ENCODE measurements around the gene ZNF747.

The ZNF747 gene

GRCh38 chr16:30534368-30535105 is at the start of gene ZNF747:
ZNF747 (minus strand) TSS chr16:30534858; CDS start chr16:30534679, 179 bp downstream.
- peak; percentile 83 for DNase-seq

DNA sequence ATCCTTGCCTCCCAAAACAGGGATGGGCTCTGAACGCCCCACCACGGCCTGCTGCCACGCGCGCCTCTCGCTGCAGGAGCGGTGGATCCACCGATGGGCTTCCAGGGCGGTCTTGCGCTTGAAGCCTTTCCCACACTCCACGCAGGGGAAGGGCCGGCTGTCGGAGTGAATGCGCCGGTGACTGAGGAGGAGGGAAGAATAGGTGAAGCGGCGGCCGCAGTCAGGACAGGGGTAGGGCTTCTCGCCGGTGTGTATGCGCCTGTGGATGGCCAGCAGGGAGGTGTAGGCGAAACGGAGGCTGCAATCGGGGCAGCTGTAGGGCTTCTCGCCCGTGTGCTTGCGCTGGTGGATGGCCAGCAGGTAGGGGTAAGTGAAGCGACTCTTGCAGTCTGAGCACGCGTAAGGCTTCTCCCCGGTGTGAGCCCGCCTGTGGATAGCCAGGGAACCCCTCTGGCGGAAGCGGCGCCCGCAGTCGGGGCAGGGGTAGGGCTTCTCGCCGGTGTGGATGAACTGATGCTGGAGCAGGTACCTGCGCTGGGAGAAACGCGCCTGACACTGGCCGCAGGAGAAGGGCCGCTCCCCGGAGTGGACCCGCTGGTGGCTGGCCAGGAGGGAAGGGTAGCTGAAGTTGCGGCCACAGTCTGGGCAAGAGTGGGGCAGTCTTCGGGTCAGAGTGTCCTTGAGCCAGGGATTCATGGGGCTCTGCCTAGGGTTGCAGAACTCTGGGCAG is 48.1 kb upstream of the ZNF747 start:
- no peak for DNase-seq

DNA sequence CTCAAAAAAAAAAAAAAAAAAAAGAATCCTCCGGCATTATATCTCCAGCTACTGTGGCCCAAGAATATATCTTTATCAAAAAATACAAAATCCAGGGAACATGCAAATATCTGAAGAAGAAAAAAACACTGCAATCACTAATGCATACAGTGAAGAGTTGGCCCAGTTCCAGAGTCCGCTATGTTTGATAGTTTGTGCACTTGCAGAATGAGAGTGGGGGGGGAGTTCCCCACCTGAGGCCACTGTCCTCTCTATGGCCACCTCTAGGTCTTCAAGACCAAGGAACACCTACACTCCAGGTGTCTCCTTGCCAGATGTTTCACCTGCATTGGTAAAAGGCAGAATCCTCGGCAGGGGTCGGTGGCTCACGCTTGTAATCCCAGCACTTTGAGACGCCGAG is 46.8 kb upstream of the ZNF747 start:
- no peak for DNase-seq

GRCh38 chr16:30574678-30575077 is 40.0 kb upstream of the ZNF747 start:
- no peak for DNase-seq

- DNase-seq, result peak; percentile 83
These were observed 37.0 kb upstream of the ZNF747 start, which contains the start of gene ZNF688 for GRCh38 chr16:30571445-30572322. ZNF688 (minus strand) TSS chr16:30571714; CDS start chr16:30571629, 85 bp downstream.

DNA sequence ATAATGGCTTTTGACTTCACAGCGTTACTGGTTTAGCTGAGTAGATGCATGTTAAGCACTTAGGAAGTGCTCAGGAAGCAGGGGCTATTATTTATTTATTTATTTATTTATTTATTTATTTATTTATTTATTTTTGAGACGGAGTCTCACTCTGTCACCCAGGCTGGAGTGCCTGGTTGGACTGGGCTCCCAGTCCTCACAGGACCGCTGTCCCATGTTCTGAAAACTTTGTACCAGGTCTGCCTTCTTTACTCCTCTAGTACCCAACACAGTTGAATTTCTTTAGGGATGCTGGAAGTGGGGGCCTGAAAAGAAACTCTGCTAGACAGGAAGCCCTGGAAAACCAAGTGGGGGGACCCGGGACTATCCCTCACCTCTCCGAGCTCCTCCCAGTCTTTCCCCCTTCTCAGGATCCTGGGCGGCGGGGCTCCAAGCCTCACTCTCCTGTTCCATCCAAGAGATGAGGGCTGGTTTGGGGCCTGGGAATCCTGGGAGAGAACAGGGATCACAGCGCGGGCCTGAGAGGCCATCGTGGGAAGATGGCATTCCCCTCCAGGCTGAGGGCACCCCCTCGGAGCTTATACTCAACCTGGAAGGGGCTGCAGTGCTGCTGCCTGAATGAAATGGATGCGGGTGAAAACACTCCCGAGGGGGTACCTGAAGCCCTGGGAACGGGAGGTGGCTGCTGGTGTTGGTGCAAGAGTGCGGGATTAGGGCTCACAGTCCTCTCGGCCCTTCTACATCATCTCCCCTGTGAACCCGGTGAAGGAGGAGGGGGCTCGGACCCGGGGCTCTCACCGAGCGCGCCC is 36.2 kb upstream of the ZNF747 start:
- DNase-seq, result no peak

DNA sequence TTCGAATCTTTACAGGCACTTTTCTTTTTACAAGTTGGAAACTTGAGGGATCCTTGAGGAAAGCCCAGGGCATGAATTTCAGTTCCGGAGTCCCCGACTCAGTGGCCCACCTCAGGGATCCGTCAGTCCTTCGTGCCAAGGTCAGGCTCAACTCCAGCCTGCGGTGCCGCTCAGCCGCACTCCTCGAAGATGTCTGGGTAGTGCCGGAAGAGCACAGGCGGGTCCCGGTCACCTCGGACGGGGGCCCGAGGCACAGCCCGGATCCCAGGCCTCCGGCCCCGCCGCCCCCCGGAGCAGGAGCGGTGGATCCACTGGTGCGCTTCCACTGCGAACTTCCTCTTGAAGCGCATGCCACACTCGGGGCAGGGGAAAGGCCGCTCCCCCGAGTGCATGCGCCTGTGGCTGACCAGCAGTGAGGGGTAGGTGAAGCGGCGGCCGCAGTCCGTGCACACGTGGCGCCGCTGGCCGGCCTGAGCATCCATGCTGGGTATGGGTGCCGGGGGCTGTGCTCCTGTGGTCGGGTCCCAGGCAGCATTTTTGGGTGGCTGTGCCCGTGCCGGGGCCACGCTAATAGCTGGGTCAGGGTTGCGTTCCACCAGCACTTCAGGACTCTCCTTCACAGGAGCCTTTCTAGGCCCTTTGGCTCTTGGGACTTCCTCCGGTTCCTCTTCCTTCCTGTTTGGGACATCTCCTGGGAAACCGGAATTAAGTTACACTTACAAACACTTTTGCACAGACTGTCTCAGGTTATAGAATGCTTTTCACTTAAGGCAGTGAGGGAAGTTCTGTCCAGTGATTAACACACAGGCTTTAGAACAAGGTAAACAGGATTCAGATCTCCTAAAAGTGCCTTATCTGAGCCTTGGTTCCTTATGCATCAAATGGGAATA is 35.3 kb upstream of the ZNF747 start:
- no peak for DNase-seq

DNA sequence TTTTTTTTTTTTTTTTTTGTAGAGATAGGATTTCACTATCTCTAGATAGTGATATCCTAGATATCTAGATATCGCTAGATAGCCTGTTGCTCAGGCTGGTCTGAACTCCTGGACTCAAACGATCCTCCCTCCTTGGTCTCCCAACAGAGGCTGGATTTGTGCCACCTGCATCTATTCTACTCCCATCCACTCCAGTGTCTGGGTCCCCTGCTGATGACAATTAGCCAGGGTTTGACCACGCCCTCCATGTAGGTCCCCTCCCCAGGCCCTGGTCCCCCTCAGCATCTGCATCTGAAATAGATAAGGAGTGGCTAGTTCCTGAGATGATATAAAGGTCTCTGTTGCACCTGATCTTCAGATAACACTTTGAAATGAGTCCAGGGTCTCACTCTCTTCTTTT is 34.6 kb upstream of the ZNF747 start:
- no peak for DNase-seq

DNA sequence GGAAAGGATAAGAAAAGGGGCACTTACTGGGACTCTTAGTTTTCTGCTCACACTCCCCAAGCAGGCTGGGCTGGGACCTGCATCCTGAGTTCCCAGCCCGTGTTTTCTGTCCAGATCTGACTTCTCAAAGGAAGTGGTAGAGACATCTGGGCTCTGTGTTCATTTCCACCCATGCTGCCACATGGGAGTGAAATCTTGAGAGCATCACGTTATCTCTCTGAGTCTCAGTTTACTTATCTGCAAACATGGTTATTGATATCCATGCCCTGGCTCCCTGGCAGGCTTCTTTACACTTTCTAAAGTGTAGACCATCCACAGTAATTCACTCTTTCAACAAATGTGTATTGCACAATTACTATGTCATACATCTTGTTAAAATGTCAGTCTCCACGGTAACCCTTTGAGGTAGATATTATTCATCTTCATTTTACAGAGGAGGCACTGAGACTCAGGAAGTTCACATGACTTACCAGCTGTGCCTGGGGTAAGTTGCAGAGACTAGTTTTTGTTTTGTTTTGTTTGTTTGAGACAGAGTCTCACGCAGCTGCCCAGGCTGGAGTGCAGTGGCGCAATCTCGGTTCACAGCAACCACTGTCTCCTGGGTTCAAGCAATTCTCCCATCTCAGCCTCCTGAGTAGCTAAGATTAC is 33.5 kb upstream of the ZNF747 start:
- peak; percentile 47 for DNase-seq

- DNase-seq, result no peak
These were observed 32.7 kb upstream of the ZNF747 start for GRCh38 chr16:30567160-30567990.

DNA sequence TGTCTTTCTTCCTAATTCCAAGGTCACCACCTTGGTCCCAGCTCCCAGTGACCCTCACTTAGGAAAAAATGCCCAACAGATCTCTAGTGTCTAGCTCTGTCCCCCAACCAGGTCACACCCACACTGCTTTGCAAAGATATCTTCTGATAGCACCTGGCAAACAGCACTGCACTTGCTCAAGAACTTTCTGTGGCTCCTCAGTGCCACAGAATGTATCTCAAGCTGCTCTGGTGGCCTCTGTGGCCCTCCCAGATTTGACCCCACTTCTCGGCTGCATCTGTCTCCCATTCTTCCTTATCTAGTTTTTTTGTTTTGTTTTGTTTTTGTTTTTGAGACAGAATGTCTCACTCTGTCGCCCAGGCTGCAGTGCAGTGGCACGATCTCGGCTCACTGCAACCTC is 31.9 kb upstream of the ZNF747 start:
- no peak for DNase-seq

DNA sequence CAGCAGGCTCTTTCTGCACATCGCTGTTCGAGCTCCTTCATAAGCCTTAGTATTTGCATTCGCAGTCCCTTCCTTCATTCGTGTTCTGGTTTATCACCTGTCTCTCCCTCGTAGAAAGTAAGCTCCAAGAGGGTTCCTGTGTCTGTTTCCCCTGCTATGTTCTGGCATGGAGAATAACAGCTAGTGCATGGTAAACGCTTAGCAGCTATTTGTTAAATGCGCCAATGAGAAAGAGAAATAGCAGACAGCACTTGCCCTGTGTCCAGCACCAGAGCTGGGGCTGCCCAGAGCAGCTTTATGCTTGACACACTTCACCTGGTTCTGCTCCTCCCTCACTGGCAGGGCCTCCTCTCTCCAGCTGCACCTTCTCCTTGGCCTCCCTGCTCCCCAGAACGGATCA is 31.3 kb upstream of the ZNF747 start:
- no peak for DNase-seq

GRCh38 chr16:30565526-30565925 is 30.9 kb upstream of the ZNF747 start:
- DNase-seq, result no peak

DNA sequence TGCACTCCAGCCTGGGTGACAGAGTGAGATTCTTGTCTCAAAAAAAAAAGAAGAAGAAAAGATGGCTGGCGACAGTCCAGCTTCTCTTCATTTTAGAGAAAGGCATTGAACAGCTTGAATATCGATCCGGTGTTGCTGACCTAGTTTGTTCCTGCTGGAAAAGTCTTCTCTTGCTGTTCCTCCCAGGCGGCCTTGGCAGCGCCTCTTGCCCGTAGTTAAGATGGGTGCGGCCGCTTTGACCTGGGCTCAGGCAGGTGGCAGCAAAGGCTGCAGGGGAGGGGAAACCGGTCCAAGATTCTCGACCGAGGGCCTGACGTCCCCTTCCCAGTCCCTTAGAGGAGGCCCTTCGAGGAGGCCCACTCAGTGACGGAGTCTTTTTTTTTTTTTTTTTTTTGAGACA is 27.4 kb upstream of the ZNF747 start:
- DNase-seq, result no peak

GRCh38 chr16:30561089-30561816 is 26.6 kb upstream of the ZNF747 start:
- DNase-seq, result no peak

GRCh38 chr16:30559690-30560089 is 25.0 kb upstream of the ZNF747 start:
- DNase-seq, result no peak

GRCh38 chr16:30558789-30559377 is 24.2 kb upstream of the ZNF747 start:
- no peak for DNase-seq

GRCh38 chr16:30557957-30558788 is 23.5 kb upstream of the ZNF747 start, which contains the start of gene ZNF764:
ZNF764 (minus strand) TSS chr16:30558374; CDS start chr16:30558182, 192 bp downstream.
- DNase-seq, result peak; percentile 96

Measured in DMS153 (cell line).